Heart right ventricle (tissue), 16 donors: Measurements from ENCODE around the gene GPR62. TPM values are rescaled to one million over a fixed set of nuclear protein-coding genes. Genes with fewer than 3 reads are reported as not detected.
A peak's percentile ranks its signal among the peaks of the same experiment; 100 is the strongest.

Experiments used
- ATAC-seq, 8 donors: fragments of 200-7000 bp; cut with Tn5 transposase; one replicate each; pipeline ENCODE4 v1.9.1; 2020; ENCODE audit warnings: mild to moderate bottlenecking in 8 of 8, moderate library complexity in 8 of 8, moderate number of reproducible peaks in 1 of 8
- DNase-seq, 2 donors: peaks; one replicate each; pipeline ENCODE4 v3.0.0-alpha.2; 2020
- H3K27ac ChIP-seq, 10 donors: fragments of 200-600 bp; sonication (generic) in 2 of 10; one replicate each; pipeline versions ENCODE4 v1.5.0 to v1.8.0; 2020 to 2022; ENCODE audit warnings: mild to moderate bottlenecking in 3 of 10
- H3K27me3 ChIP-seq, 7 donors: fragments of 200-600 bp; one replicate each; pipeline ENCODE4 v1.8.0; 2021 to 2022; ENCODE audit warnings: mild to moderate bottlenecking in 2 of 7
- H3K36me3 ChIP-seq, 9 donors: fragments of 200-600 bp; sonication (generic) in 1 of 9; one replicate each; pipeline versions ENCODE4 v1.5.0 to v1.8.0; 2020 to 2022; ENCODE audit warnings: mild to moderate bottlenecking in 2 of 9
- H3K4me1 ChIP-seq, 9 donors: fragments of 200-600 bp; sonication (generic) in 1 of 9; one replicate each; pipeline versions ENCODE4 v1.5.0 to v1.8.0; 2020 to 2022; ENCODE audit warnings: mild to moderate bottlenecking in 4 of 9
- H3K4me3 ChIP-seq, 10 donors: fragments of 200-600 bp; sonication (generic) in 2 of 10; one replicate each; pipeline versions ENCODE4 v1.5.0 to v1.8.0; 2020 to 2022; ENCODE audit warnings: mild to moderate bottlenecking in 7 of 10, moderate library complexity in 2 of 10
- H3K9me3 ChIP-seq, 11 donors: fragments of 200-600 bp in 10 of 11; sonication (generic) in 2 of 11; one replicate each; pipeline versions ENCODE4 v1.5.0 to v1.8.0; 2013 to 2022; ENCODE audit warnings: mild to moderate bottlenecking in 2 of 11, control low read depth in 1 of 11, moderate library complexity in 1 of 11
- CTCF ChIP-seq, 9 donors: fragments of 200-600 bp; sonication (generic) in 2 of 9; IDR thresholded peaks; one replicate each; pipeline versions ENCODE4 v1.5.0 to v1.8.0; 2021 to 2022; ENCODE audit warnings: antibody characterized with exemption in 9 of 9, mild to moderate bottlenecking in 5 of 9, moderate library complexity in 1 of 9
- WGBS, 2 donors: extraction: QIAGEN DNeasy Blood & Tissue Kit; methylation state at CpG; one replicate each; pipeline ENCODE4 v1.1.7; 2013; ENCODE audit warnings: inconsistent platforms in 1 of 2; 5-methylcytosine and 5-hydroxymethylcytosine counted together
- intact Hi-C, 10 donors: fragments of 100-400 bp; cut with DNase I; formaldehyde crosslinking; loops; one replicate each; pipeline versions ENCODE4 v1.11.1 to v1.14.2; 2022
- polyA plus RNA-seq, 2 donors: library from polyadenylated mRNA; stranded (reverse); fragments of 200-250 nt; gene quantifications; one replicate each; pipeline ENCODE4 v1.2.3, GENCODE V29; 2013
- total RNA-seq, 10 donors: library from RNA; stranded (reverse); fragmentation: NEBNext Ultra II Directional in 3 of 10; extraction: Animal tissue kit (Norgen Biotek cat#: 25700) in 3 of 10; gene quantifications; one replicate each; pipeline versions ENCODE4 v1.2.1 to v1.2.4, GENCODE V29; 2021 to 2023
- donor health status: Arrhythmogenic right ventricular cardiomyopathy.
- donor health status: ischemic (EF 13 %, LVEDD 7.1; RV severe dilation, severe dysfunction).
- donor health status: healthy with polysubstance abuse.
- donor health status: DM: no; HTN: yes; CAD: no.
- donor health status: DM: no; HTN: no; CAD: no.
- donor health status: ischemic (EF 25% LVEDD 6.9; RV normal size, moderate dysfunction).
- donor health status: ischemic (EF 25% LVEDD 5.7; RV mildly dilated, moderate dysfunction).
- donor health status: healthy.
- donor health status: DM: yes; HTN: yes; CAD: no.
- donor health status: Ischemic cardiomyopathy.
- donor health status: ischemic (EF 35%, LVEDD 5.7; RV mildly dilated, moderate dysfunction).
- donor health status: nonischemic (EF 11% LVEDD 7.7; RV severe dilation, severe dysfunction).
- donor health status: DM: yes; HTN: yes; CAD: no.
- donor health status: PGD.
- donor health status: ischemic (EF 29% LVEDD 5.4; RV normal size, mild dysfunction).
- donor health status: nonischemic (EF 23%, LVEDD 6.1; RV moderate dilation, normal function).

GPR62 gene
- total and polyA plus RNA-seq, 12 donors = 0.01 to 0.38 (median 0.18) TPM; not detected in 2

GRCh38 chr3:51998774-51999173 lies 43.6 kb downstream of the GPR62 start:
- no peak overlapping the region for H3K4me3 ChIP-seq
- peaks cover 5 to 25% (median 19%) of the 10 kb centered on the region in 9 donors for H3K4me1 ChIP-seq
- WGBS, 2 donors = 69 to 75% methylated on average over 7 of the region's 7 CpGs
- DNase-seq = no peak
- no peak for ATAC-seq
- no peaks in the 10 kb centered on the region for H3K27me3 ChIP-seq
- no peak for TF ChIP-seq CTCF (IDR thresholded peaks at IDR 0.05)
- intact Hi-C loops = loop anchor here in 1 of 10 donors (10.0 kb wide), 1 partner anchor 286 kb away; the partner anchor contains the start of gene GLYCTK
- no peaks in the 10 kb centered on the region for H3K9me3 ChIP-seq
- H3K27ac ChIP-seq = no peak overlapping the region
- peaks cover 0 to 13% (median 12%) of the 10 kb centered on the region in 9 donors for H3K36me3 ChIP-seq

DNA sequence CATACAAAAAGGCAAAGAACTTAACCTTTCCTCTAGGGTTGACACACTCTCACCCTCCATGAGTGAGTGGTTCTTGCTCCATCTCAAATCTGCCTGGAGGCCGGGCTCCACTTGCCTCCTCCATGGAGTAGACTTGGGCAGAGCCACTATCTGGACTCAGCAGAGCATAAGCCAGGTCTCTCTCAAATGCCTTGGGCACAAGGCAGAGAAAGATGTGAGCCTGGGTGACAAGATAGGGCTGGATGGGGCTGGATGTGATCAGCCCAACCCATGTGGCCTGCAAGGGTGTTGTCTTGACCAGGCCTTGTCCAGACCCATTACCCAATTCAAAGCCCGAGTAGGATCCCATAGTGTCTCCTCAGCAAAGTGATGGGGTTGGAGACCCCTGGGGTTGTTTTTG lies 44.7 kb downstream of the GPR62 start:
- no peak for TF ChIP-seq CTCF (IDR thresholded peaks at IDR 0.05)
- intact Hi-C loops = loop anchor here (2.0 to 10.0 kb wide), 9 partner anchors 52 to 342 kb away; partner anchors contain the start of gene GLYCTK (in 1 of the 10)
- Histone ChIP-seq H3K9me3 (no peaks in the 10 kb centered on the region), H3K27me3 (no peaks in the 10 kb centered on the region), H3K4me1 (peaks cover 6 to 26% (median 16%) of the 10 kb centered on the region in 9 donors), H3K27ac (no peak overlapping the region), H3K36me3 (peaks cover 0 to 2% (median 1%) of the 10 kb centered on the region in 9 donors), H3K4me3 (no peak overlapping the region)
- DNase-seq = no peak
- 80 to 83% methylated on average over 2 of the region's 2 CpGs for WGBS, 2 donors
- ATAC-seq = no peak

- H3K4me3 ChIP-seq = no peak overlapping the region
- H3K4me1 ChIP-seq = peaks cover 22 to 36% (median 29%) of the 10 kb centered on the region in 9 donors
- H3K27ac ChIP-seq = no peak overlapping the region
- DNase-seq (peak; percentile 76 to 80), ATAC-seq (peak; percentile 37 to 72 (median 62))
- H3K36me3 ChIP-seq = no peaks in the 10 kb centered on the region
- no peaks in the 10 kb centered on the region for H3K27me3 ChIP-seq
- WGBS, 2 donors = 2 to 5% methylated on average over 18 of the region's 18 CpGs
- intact Hi-C loops = loop anchor here (1.0 to 10.0 kb wide), 9 partner anchors 51 to 341 kb away; no protein-coding TSS in a partner anchor
- no peaks in the 10 kb centered on the region for H3K9me3 ChIP-seq
- TF ChIP-seq CTCF (IDR thresholded peaks at IDR 0.05) = peak; percentile 76 to 96 (median 90)
Measured at GRCh38 chr3:52001443-52001974, 46.3 kb downstream of the GPR62 start.

- TF ChIP-seq CTCF (IDR thresholded peaks at IDR 0.05) = no peak
- no peaks in the 10 kb centered on the region for H3K36me3 ChIP-seq
- H3K27ac ChIP-seq = no peak overlapping the region
- DNase-seq = peak in 1 of 2 donors; percentile 2
- no peak for ATAC-seq
- H3K27me3 ChIP-seq = no peaks in the 10 kb centered on the region
- no peaks in the 10 kb centered on the region for H3K9me3 ChIP-seq
- no peak overlapping the region for H3K4me3 ChIP-seq
- intact Hi-C loops = loop anchor here (1.0 to 10.0 kb wide), 9 partner anchors 50 to 340 kb away; no protein-coding TSS in a partner anchor
- WGBS, 2 donors = 72 to 75% methylated on average over 6 of the region's 6 CpGs
- H3K4me1 ChIP-seq = peaks cover 22 to 49% (median 40%) of the 10 kb centered on the region in 9 donors
Measured at GRCh38 chr3:52002748-52003147, 47.6 kb downstream of the GPR62 start.
